ENCODE measurements around the gene KLHL15.

KLHL15 gene

GRCh38 chrX:24002167-24002566 lies 24.8 kb downstream of the KLHL15 start:
- no peak for TF ChIP-seq CEBPB (IDR thresholded peaks at IDR 0.05)
- TF ChIP-seq NFIC (IDR thresholded peaks at IDR 0.05) = no peak
- TF ChIP-seq, protein P1, sequence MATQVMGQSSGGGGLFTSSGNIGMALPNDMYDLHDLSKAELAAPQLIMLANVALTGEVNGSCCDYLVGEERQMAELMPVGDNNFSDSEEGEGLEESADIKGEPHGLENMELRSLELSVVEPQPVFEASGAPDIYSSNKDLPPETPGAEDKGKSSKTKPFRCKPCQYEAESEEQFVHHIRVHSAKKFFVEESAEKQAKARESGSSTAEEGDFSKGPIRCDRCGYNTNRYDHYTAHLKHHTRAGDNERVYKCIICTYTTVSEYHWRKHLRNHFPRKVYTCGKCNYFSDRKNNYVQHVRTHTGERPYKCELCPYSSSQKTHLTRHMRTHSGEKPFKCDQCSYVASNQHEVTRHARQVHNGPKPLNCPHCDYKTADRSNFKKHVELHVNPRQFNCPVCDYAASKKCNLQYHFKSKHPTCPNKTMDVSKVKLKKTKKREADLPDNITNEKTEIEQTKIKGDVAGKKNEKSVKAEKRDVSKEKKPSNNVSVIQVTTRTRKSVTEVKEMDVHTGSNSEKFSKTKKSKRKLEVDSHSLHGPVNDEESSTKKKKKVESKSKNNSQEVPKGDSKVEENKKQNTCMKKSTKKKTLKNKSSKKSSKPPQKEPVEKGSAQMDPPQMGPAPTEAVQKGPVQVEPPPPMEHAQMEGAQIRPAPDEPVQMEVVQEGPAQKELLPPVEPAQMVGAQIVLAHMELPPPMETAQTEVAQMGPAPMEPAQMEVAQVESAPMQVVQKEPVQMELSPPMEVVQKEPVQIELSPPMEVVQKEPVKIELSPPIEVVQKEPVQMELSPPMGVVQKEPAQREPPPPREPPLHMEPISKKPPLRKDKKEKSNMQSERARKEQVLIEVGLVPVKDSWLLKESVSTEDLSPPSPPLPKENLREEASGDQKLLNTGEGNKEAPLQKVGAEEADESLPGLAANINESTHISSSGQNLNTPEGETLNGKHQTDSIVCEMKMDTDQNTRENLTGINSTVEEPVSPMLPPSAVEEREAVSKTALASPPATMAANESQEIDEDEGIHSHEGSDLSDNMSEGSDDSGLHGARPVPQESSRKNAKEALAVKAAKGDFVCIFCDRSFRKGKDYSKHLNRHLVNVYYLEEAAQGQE (IDR thresholded peaks at IDR 0.05; ENCODE audit: low read depth) = no peak
- no peak for TF ChIP-seq TAF1 (IDR thresholded peaks at IDR 0.05; ENCODE audit: low read depth)
- no peak for TF ChIP-seq ZBTB7A (IDR thresholded peaks at IDR 0.05; ENCODE audit: low read depth)
- TF ChIP-seq, protein P2, sequence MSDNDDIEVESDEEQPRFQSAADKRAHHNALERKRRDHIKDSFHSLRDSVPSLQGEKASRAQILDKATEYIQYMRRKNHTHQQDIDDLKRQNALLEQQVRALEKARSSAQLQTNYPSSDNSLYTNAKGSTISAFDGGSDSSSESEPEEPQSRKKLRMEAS (IDR thresholded peaks at IDR 0.05) = no peak
- no peak for TF ChIP-seq EP300 (IDR thresholded peaks at IDR 0.05; ENCODE audit: borderline replicate concordance)
- TF ChIP-seq YY1 (IDR thresholded peaks at IDR 0.05; ENCODE audit: low read depth) = no peak
- TF ChIP-seq USF1 (IDR thresholded peaks at IDR 0.05) = no peak
- TF ChIP-seq CREB1 (IDR thresholded peaks at IDR 0.05; ENCODE audit: low read depth) = no peak
- TF ChIP-seq FOXM1 (IDR thresholded peaks at IDR 0.05; ENCODE audit: borderline replicate concordance, low read depth) = no peak
- no peak for TF ChIP-seq RAD21 (IDR thresholded peaks at IDR 0.05; ENCODE audit: low read depth)
- no peak for TF ChIP-seq TCF12 (IDR thresholded peaks at IDR 0.05; ENCODE audit: low read depth)
- TF ChIP-seq EGR1 (IDR thresholded peaks at IDR 0.05) = no peak
- no peak for TF ChIP-seq TEAD4 (IDR thresholded peaks at IDR 0.05)

- TF ChIP-seq RAD21 (IDR thresholded peaks at IDR 0.05; ENCODE audit: low read depth) = no peak
- TF ChIP-seq CEBPB (IDR thresholded peaks at IDR 0.05) = no peak
- no peak for TF ChIP-seq EGR1 (IDR thresholded peaks at IDR 0.05)
- no peak for TF ChIP-seq NFIC (IDR thresholded peaks at IDR 0.05)
- TF ChIP-seq, protein P2 (IDR thresholded peaks at IDR 0.05) = no peak
- TF ChIP-seq ZBTB7A (IDR thresholded peaks at IDR 0.05; ENCODE audit: low read depth) = no peak
- TF ChIP-seq EP300 (IDR thresholded peaks at IDR 0.05; ENCODE audit: borderline replicate concordance) = no peak
- TF ChIP-seq USF1 (IDR thresholded peaks at IDR 0.05) = no peak
- TF ChIP-seq YY1 (IDR thresholded peaks at IDR 0.05; ENCODE audit: low read depth) = no peak
- no peak for TF ChIP-seq TEAD4 (IDR thresholded peaks at IDR 0.05)
- TF ChIP-seq TAF1 (IDR thresholded peaks at IDR 0.05; ENCODE audit: low read depth) = no peak
- TF ChIP-seq, protein P1 (IDR thresholded peaks at IDR 0.05; ENCODE audit: low read depth) = no peak
- TF ChIP-seq TCF12 (IDR thresholded peaks at IDR 0.05; ENCODE audit: low read depth) = no peak
- no peak for TF ChIP-seq FOXM1 (IDR thresholded peaks at IDR 0.05; ENCODE audit: borderline replicate concordance, low read depth)
These were observed 27.3 kb downstream of the KLHL15 start for GRCh38 chrX:23999671-24000070.

DNA sequence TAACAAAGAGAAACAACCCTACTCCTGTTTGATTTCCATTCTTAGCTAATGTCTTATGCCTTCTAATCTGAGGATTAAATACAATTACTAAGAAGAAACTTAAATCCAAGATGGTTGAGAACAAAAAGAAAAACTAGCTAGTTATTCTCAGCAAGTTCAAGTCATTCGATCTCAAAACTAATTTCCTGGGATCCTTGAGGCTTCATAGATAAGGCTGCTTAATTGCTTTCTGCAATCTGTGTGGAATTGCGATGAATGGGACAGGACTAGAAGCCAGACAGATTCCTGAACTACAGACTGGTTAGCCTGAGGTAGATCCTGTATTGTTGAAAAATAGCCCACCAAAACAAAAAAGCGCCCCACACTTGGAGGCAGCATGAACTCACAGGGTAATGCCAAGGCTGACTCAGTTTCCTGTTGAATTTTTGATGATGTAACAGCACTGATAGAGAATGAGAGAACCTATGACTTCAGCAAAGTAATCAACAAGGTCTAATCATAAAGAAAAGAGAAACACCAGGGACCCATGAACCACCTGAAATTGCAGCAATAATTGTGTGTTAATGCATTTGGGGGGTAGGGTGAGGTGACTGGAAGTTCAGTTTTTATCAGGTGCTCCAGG lies 33.9 kb downstream of the KLHL15 start:
- TF ChIP-seq NFIC (IDR thresholded peaks at IDR 0.05) = no peak
- TF ChIP-seq ZBTB7A (IDR thresholded peaks at IDR 0.05; ENCODE audit: low read depth) = no peak
- no peak for TF ChIP-seq YY1 (IDR thresholded peaks at IDR 0.05; ENCODE audit: low read depth)
- TF ChIP-seq, protein P2 (IDR thresholded peaks at IDR 0.05) = no peak
- no peak for TF ChIP-seq TAF1 (IDR thresholded peaks at IDR 0.05; ENCODE audit: low read depth)
- no peak for TF ChIP-seq EGR1 (IDR thresholded peaks at IDR 0.05)
- TF ChIP-seq CEBPB (IDR thresholded peaks at IDR 0.05) = no peak
- no peak for TF ChIP-seq USF1 (IDR thresholded peaks at IDR 0.05)
- TF ChIP-seq CREB1 (IDR thresholded peaks at IDR 0.05; ENCODE audit: low read depth) = no peak
- TF ChIP-seq EP300 (IDR thresholded peaks at IDR 0.05; ENCODE audit: borderline replicate concordance) = no peak
- TF ChIP-seq RAD21 (IDR thresholded peaks at IDR 0.05; ENCODE audit: low read depth) = no peak
- TF ChIP-seq, protein P1 (IDR thresholded peaks at IDR 0.05; ENCODE audit: low read depth) = no peak
- TF ChIP-seq TCF12 (IDR thresholded peaks at IDR 0.05; ENCODE audit: low read depth) = no peak
- no peak for TF ChIP-seq FOXM1 (IDR thresholded peaks at IDR 0.05; ENCODE audit: borderline replicate concordance, low read depth)
- TF ChIP-seq TEAD4 (IDR thresholded peaks at IDR 0.05) = no peak
